ENCODE measurements around the gene TLR9. TPM values are rescaled to one million over a fixed set of nuclear protein-coding genes. Genes with fewer than 3 reads are reported as not detected.

The TLR9 gene
- total RNA-seq, 4 donors from 2014 or later: not detected

- no peak for TF ChIP-seq POLR2A (IDR thresholded peaks at IDR 0.05)
- no peak for TF ChIP-seq CTCF (IDR thresholded peaks at IDR 0.05)
- no peaks in the 10 kb centered on the region for H3K27me3 ChIP-seq
- peaks cover 0 to 29% (median 1%) of the 10 kb centered on the region in 3 donors for H3K36me3 ChIP-seq
- no peak for DNase-seq
- H3K4me1 ChIP-seq: peaks cover 9 to 88% (median 35%) of the 10 kb centered on the region in 3 donors
- peak overlapping the region; percentile 84 to 95 (median 92) for H3K27ac ChIP-seq
- peak overlapping the region; percentile 61 to 96 (median 88) for H3K4me3 ChIP-seq
- 35 to 60% methylated on average over 4 to 7 of the region's 10 CpGs for WGBS, 2 donors
- no peaks in the 10 kb centered on the region for H3K9me3 ChIP-seq
- intact Hi-C loops (cut with DNase I): no loop called here
Observed at GRCh38 chr3:52197499-52197841, 28.0 kb downstream of the TLR9 start.

GRCh38 chr3:52196977-52197376 is 28.5 kb downstream of the TLR9 start:
- peaks cover 9 to 83% (median 35%) of the 10 kb centered on the region in 3 donors for H3K4me1 ChIP-seq
- WGBS, 2 donors: 51 to 77% methylated on average over 3 of the region's 3 CpGs

GRCh38 chr3:52195823-52196331 is 29.6 kb downstream of the TLR9 start:
- WGBS, 2 donors: 53 to 59% methylated on average over 8 to 9 of the region's 10 CpGs
- intact Hi-C loops (cut with DNase I): no loop called here
- Histone ChIP-seq H3K4me1 (peaks cover 10 to 81% (median 35%) of the 10 kb centered on the region in 3 donors), H3K4me3 (no peak overlapping the region), H3K27ac (peak overlapping the region; percentile 46 to 95 (median 92)), H3K27me3 (no peaks in the 10 kb centered on the region), H3K36me3 (peaks cover 0 to 14% (median 0%) of the 10 kb centered on the region in 3 donors), H3K9me3 (no peaks in the 10 kb centered on the region)
- no peak for DNase-seq
- TF ChIP-seq CTCF (IDR thresholded peaks at IDR 0.05) (no peak), POLR2A (IDR thresholded peaks at IDR 0.05) (no peak)

More at GRCh38 chr3:52196977-52197376, 28.5 kb downstream of the TLR9 start:
- TF ChIP-seq CTCF (IDR thresholded peaks at IDR 0.05) (no peak), POLR2A (IDR thresholded peaks at IDR 0.05) (no peak)
- peak overlapping the region in 1 of 4 donors; percentile 84 for H3K4me3 ChIP-seq
- no peaks in the 10 kb centered on the region for H3K27me3 ChIP-seq
- H3K36me3 ChIP-seq: peaks cover 0 to 24% (median 0%) of the 10 kb centered on the region in 3 donors
- H3K9me3 ChIP-seq: no peaks in the 10 kb centered on the region
- intact Hi-C loops (cut with DNase I): no loop called here
- H3K27ac ChIP-seq: peak overlapping the region; percentile 84 to 95 (median 92)
- no peak for DNase-seq

- no peak for DNase-seq
- H3K27ac ChIP-seq: peak overlapping the region in 3 of 4 donors; percentile 90 to 95 (median 94)
- no peaks in the 10 kb centered on the region for H3K27me3 ChIP-seq
- peaks cover 0 to 10% (median 0%) of the 10 kb centered on the region in 3 donors for H3K36me3 ChIP-seq
- TF ChIP-seq POLR2A (IDR thresholded peaks at IDR 0.05): no peak
- no peak for TF ChIP-seq CTCF (IDR thresholded peaks at IDR 0.05)
- no peak overlapping the region for H3K4me3 ChIP-seq
- intact Hi-C loops (cut with DNase I): no loop called here
- 95 to 96% methylated on average over 3 of the region's 3 CpGs for WGBS, 2 donors
- no peaks in the 10 kb centered on the region for H3K9me3 ChIP-seq
- H3K4me1 ChIP-seq: peaks cover 16 to 81% (median 38%) of the 10 kb centered on the region in 3 donors
Observed at GRCh38 chr3:52195291-52195597, 30.2 kb downstream of the TLR9 start.

- intact Hi-C loops (cut with DNase I): no loop called here
- Histone ChIP-seq H3K27me3 (no peaks in the 10 kb centered on the region), H3K4me1 (peaks cover 18 to 81% (median 42%) of the 10 kb centered on the region in 3 donors), H3K4me3 (no peak overlapping the region), H3K9me3 (no peaks in the 10 kb centered on the region), H3K27ac (no peak overlapping the region), H3K36me3 (peaks cover 0 to 5% (median 0%) of the 10 kb centered on the region in 3 donors)
- TF ChIP-seq CTCF (IDR thresholded peaks at IDR 0.05) (no peak), POLR2A (IDR thresholded peaks at IDR 0.05) (no peak)
- no peak for DNase-seq
- WGBS, 2 donors: 79 to 91% methylated on average over 12 to 13 of the region's 14 CpGs
Observed at GRCh38 chr3:52194485-52195290, 30.8 kb downstream of the TLR9 start.
